Measurements from ENCODE around the gene PTPRN2. TPM values are rescaled to one million over a fixed set of nuclear protein-coding genes. Genes with fewer than 3 reads are reported as not detected.
"Not testable (repeated sequence)": the region's sequence is repeated elsewhere in the genome, so short reads cannot be mapped to it uniquely, and the experiment has no call there.

Gene PTPRN2
- total and polyA plus RNA-seq, 2 of the 13 experiments (the other 11 are each of a cell fraction or from before 2014, with no cell fraction given), result 2.5 to 24.2 TPM

DNA sequence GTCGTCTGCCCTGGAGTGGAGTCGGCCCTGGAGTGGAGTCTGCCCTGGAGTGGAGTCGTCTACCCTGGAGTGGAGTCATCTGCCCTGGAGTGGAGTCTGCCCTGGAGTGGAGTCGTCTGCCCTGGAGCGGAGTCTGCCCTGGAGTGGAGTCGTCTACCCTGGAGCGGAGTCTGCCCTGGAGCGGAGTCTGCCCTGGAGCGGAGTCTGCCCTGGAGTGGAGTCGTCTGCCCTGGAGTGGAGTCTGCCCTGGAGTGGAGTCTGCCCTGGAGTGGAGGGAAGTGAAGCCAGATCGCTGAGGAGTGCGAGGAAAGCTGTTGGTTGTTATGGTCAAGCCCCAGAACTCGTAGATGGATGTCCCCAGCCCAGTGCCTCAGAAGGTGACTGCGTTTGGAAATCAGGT, 63.3 kb downstream of the PTPRN2 start:
- intact Hi-C loops (cut with micrococcal nuclease; ENCODE audit: unreplicated experiment); H3K4me3 ChIP-seq (replicated peaks in 1 of 3; ENCODE audit: insufficient read depth in 1 of 3, low read depth in 2 of 3, low read length in 3 of 3); H3K27me3 ChIP-seq (ENCODE audit: control insufficient read depth in 1 of 2, insufficient read depth in 2 of 2, low read length in 2 of 2); H3K9ac ChIP-seq (ENCODE audit: insufficient read depth, low read depth, low read length); in situ Hi-C loops (cut with HindIII; ENCODE audit: extremely low pct_ligation_motif_present, low pct_unique_long_range_greater_than_20kb); FAIRE-seq; H2AFZ ChIP-seq (ENCODE audit: low read length); H3K4me2 ChIP-seq (ENCODE audit: low read depth, low read length); CTCF ChIA-PET (ENCODE audit: low intra/inter-chr PET ratio, low total read pairs); H3K9me3 ChIP-seq (ENCODE audit: low read length); BruUV-seq (replicated peaks); H3K79me2 ChIP-seq (ENCODE audit: insufficient read depth, low read length); TF ChIP-seq HNF4G (CRISPR knock-in tag; IDR thresholded peaks at IDR 0.05; ENCODE audit: borderline replicate concordance, low read depth); SOX6 (IDR thresholded peaks at IDR 0.05): not testable (repeated sequence)
- WGBS (ENCODE audit: low lambda C conversion rate), result 63% methylated on average over 11 of the region's 14 CpGs
- peak overlapping the region; percentile 27 for H3K27ac ChIP-seq (ENCODE audit: extremely low read length, insufficient read depth, low read length)
- POLR2A ChIA-PET, result interaction anchor here (1.7 kb wide), 1 partner anchor 58 kb away, joined by 4 read pairs; no protein-coding TSS in a partner anchor
- H3K36me3 ChIP-seq (replicated peaks in 1 of 2; ENCODE audit: control insufficient read depth in 1 of 2, insufficient read depth in 2 of 2, low read length in 2 of 2), result peaks cover 7 to 18% of the 10 kb centered on the region in 2 experiments; a peak in 4 of 5 replicates
- H4K20me1 ChIP-seq (ENCODE audit: insufficient read depth, low read length), result peaks cover 73% of the 10 kb centered on the region
- DNase-seq (ENCODE audit: low spot score) (peak; percentile 69), ATAC-seq (peak; percentile 71)
- H3K4me1 ChIP-seq (ENCODE audit: insufficient read depth, low read length), result peaks cover 45% of the 10 kb centered on the region
- TF ChIP-seq, protein P1, sequence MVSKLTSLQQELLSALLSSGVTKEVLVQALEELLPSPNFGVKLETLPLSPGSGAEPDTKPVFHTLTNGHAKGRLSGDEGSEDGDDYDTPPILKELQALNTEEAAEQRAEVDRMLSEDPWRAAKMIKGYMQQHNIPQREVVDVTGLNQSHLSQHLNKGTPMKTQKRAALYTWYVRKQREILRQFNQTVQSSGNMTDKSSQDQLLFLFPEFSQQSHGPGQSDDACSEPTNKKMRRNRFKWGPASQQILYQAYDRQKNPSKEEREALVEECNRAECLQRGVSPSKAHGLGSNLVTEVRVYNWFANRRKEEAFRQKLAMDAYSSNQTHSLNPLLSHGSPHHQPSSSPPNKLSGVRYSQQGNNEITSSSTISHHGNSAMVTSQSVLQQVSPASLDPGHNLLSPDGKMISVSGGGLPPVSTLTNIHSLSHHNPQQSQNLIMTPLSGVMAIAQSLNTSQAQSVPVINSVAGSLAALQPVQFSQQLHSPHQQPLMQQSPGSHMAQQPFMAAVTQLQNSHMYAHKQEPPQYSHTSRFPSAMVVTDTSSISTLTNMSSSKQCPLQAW (CRISPR knock-in tag; IDR thresholded peaks at IDR 0.05), result peak; percentile 19; the same call in 1 of the 2 replicates
- TF ChIP-seq HDAC1 (CRISPR knock-in tag; IDR thresholded peaks at IDR 0.05), result 0 out of 2 replicates have a peak, but pooled peaks have one; percentile 25
- TF ChIP-seq, protein P2, sequence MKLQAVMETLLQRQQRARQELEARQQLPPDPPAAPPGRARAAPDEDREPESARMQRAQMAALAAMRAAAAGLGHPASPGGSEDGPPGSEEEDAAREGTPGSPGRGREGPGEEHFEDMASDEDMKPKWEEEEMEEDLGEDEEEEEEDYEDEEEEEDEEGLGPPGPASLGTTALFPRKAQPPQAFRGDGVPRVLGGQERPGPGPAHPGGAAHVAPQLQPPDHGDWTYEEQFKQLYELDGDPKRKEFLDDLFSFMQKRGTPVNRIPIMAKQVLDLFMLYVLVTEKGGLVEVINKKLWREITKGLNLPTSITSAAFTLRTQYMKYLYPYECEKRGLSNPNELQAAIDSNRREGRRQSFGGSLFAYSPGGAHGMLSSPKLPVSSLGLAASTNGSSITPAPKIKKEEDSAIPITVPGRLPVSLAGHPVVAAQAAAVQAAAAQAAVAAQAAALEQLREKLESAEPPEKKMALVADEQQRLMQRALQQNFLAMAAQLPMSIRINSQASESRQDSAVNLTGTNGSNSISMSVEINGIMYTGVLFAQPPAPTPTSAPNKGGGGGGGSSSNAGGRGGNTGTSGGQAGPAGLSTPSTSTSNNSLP (IDR thresholded peaks at IDR 0.05; ENCODE audit: low read depth, low read length), result peak; percentile 10; the same call in 1 of the 2 replicates
- TF ChIP-seq, protein P3, sequence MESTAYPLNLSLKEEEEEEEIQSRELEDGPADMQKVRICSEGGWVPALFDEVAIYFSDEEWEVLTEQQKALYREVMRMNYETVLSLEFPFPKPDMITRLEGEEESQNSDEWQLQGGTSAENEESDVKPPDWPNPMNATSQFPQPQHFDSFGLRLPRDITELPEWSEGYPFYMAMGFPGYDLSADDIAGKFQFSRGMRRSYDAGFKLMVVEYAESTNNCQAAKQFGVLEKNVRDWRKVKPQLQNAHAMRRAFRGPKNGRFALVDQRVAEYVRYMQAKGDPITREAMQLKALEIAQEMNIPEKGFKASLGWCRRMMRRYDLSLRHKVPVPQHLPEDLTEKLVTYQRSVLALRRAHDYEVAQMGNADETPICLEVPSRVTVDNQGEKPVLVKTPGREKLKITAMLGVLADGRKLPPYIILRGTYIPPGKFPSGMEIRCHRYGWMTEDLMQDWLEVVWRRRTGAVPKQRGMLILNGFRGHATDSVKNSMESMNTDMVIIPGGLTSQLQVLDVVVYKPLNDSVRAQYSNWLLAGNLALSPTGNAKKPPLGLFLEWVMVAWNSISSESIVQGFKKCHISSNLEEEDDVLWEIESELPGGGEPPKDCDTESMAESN (CRISPR knock-in tag; conservative IDR thresholded peaks at IDR 0.05), result 0 out of 2 replicates have a peak, but pooled peaks have one; percentile 49
- TF ChIP-seq ZMAT3 (CRISPR knock-in tag; conservative IDR thresholded peaks at IDR 0.05), result 0 out of 2 replicates have a peak, but pooled peaks have one; percentile 28
- peak; percentile 72 for TF ChIP-seq YY1 (IDR thresholded peaks at IDR 0.05; ENCODE audit: insufficient read depth, insufficient replicate concordance, low read depth, low read length)
- TF ChIP-seq ZKSCAN1 (IDR thresholded peaks at IDR 0.05; ENCODE audit: low read length), result 0 out of 2 replicates have a peak, but pooled peaks have one; percentile 36
- TF ChIP-seq, protein P4, sequence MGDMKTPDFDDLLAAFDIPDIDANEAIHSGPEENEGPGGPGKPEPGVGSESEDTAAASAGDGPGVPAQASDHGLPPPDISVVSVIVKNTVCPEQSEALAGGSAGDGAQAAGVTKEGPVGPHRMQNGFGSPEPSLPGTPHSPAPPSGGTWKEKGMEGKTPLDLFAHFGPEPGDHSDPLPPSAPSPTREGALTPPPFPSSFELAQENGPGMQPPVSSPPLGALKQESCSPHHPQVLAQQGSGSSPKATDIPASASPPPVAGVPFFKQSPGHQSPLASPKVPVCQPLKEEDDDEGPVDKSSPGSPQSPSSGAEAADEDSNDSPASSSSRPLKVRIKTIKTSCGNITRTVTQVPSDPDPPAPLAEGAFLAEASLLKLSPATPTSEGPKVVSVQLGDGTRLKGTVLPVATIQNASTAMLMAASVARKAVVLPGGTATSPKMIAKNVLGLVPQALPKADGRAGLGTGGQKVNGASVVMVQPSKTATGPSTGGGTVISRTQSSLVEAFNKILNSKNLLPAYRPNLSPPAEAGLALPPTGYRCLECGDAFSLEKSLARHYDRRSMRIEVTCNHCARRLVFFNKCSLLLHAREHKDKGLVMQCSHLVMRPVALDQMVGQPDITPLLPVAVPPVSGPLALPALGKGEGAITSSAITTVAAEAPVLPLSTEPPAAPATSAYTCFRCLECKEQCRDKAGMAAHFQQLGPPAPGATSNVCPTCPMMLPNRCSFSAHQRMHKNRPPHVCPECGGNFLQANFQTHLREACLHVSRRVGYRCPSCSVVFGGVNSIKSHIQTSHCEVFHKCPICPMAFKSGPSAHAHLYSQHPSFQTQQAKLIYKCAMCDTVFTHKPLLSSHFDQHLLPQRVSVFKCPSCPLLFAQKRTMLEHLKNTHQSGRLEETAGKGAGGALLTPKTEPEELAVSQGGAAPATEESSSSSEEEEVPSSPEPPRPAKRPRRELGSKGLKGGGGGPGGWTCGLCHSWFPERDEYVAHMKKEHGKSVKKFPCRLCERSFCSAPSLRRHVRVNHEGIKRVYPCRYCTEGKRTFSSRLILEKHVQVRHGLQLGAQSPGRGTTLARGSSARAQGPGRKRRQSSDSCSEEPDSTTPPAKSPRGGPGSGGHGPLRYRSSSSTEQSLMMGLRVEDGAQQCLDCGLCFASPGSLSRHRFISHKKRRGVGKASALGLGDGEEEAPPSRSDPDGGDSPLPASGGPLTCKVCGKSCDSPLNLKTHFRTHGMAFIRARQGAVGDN (CRISPR knock-in tag; IDR thresholded peaks at IDR 0.05), result peak; percentile 74
- peak; percentile 91; the same call in 1 of the 2 replicates for TF ChIP-seq ZNF788 (CRISPR knock-in tag; IDR thresholded peaks at IDR 0.05; ENCODE audit: borderline replicate concordance)
- 0 out of 2 replicates have a peak, but pooled peaks have one; percentile 52 for TF ChIP-seq REPIN1 (CRISPR knock-in tag; IDR thresholded peaks at IDR 0.05; ENCODE audit: borderline replicate concordance, low read depth)
- TF ChIP-seq HNF4G (IDR thresholded peaks at IDR 0.05; ENCODE audit: borderline replicate concordance, low read depth, low read length), result peak; percentile 25; the same call in 1 of the 2 replicates
- peak; percentile 62; the same call in 1 of the 2 replicates for TF ChIP-seq TARDBP (CRISPR knock-in tag; IDR thresholded peaks at IDR 0.05)
- TF ChIP-seq SOX6 (CRISPR knock-in tag; IDR thresholded peaks at IDR 0.05), result peak; percentile 54
